ENCODE results near the gene C2CD3. TPM values are rescaled to one million over a fixed set of nuclear protein-coding genes. Genes with fewer than 3 reads are reported as not detected.

The C2CD3 gene
- total and polyA plus RNA-seq, 2 of the 4 experiments (the other 2 are of a cell fraction): 11.1 to 19.2 TPM

DNA sequence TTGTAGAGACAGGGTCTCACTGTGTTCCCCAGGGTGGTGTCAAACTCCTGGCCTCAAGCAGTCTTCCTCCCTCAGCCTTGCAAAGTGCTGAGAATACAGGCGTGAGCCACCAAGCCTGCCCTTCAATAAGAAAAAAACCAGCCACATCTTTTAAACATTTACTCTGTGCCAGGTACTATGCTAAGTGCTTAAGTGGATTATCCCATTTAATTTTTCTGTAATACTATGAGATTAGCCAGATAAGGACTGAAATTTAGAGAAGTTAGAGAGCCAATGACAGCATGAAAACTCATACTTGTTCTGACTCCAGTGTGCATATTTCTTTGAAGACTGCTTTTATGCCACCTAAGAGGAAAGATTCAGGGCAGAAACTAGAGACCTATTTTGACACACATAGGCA, 35.9 kb upstream of the C2CD3 start:
- Histone ChIP-seq H2BK5ac (ENCODE audit: low read depth, low read length, poor library complexity, severe bottlenecking) (no peak overlapping the region), H3K27ac (ENCODE audit: insufficient read depth, low read length) (no peak overlapping the region), H2AK9ac (replicated peaks; ENCODE audit: low read depth, low read length, poor library complexity) (no peak overlapping the region), H2BK120ac (ENCODE audit: low read depth, low read length) (no peak overlapping the region), H3K23ac (ENCODE audit: low read depth, low read length) (no peak overlapping the region), H3K9ac (ENCODE audit: low read depth, low read length) (no peak overlapping the region), H4K20me1 (ENCODE audit: insufficient read depth, low read length) (no peaks in the 10 kb centered on the region), H3K4me2 (ENCODE audit: low read depth, low read length) (no peak overlapping the region), H2AFZ (replicated peaks; ENCODE audit: low read length, poor library complexity) (no peak overlapping the region), H4K5ac (ENCODE audit: low read depth, low read length) (no peak overlapping the region), H4K8ac (ENCODE audit: low read depth in 2 of 2, low read length in 2 of 2) (no peak overlapping the region), H3K56ac (ENCODE audit: extremely low read depth, insufficient read depth, low read length) (no peak overlapping the region), H3K4ac (ENCODE audit: low read depth, low read length) (no peak overlapping the region), H2BK20ac (ENCODE audit: low read depth, low read length) (no peak overlapping the region), H2BK15ac (ENCODE audit: low read depth, low read length) (no peak overlapping the region), H3K4me3 (ENCODE audit: insufficient read depth, low read depth, low read length) (no peak overlapping the region), H4K91ac (ENCODE audit: insufficient read depth, low read depth, low read length) (no peak overlapping the region), H3K27me3 (ENCODE audit: control insufficient read depth, insufficient read depth, low read length) (no peaks in the 10 kb centered on the region), H3K9me1 (ENCODE audit: insufficient read depth, low read length) (no peaks in the 10 kb centered on the region; the same call in none of the 2 replicates), H3K18ac (ENCODE audit: low read depth, low read length) (no peak overlapping the region), H3K79me1 (ENCODE audit: low read depth in 1 of 2, low read length in 2 of 2) (peaks cover 6 to 18% of the 10 kb centered on the region in 2 experiments; a peak in 3 of 4 replicates), H3K4me1 (ENCODE audit: control insufficient read depth, insufficient read depth, low read length) (no peaks in the 10 kb centered on the region), H3K36me3 (ENCODE audit: control insufficient read depth, insufficient read depth, low read length) (peaks cover 12% of the 10 kb centered on the region), H2AK5ac (ENCODE audit: low read depth, low read length) (no peak overlapping the region), H3K9me3 (ENCODE audit: control insufficient read depth, insufficient read depth, low read length) (no peaks in the 10 kb centered on the region), H3K14ac (replicated peaks; ENCODE audit: low read depth, low read length) (no peak overlapping the region)
- TF ChIP-seq CHD1 (IDR thresholded peaks at IDR 0.05; ENCODE audit: low read depth, low read length) (no peak), CEBPB (IDR thresholded peaks at IDR 0.05; ENCODE audit: low read depth, low read length) (no peak), MAFK (IDR thresholded peaks at IDR 0.05; ENCODE audit: low read depth, low read length) (no peak), MAZ (IDR thresholded peaks at IDR 0.05; ENCODE audit: borderline replicate concordance, low read depth, low read length) (no peak), BHLHE40 (IDR thresholded peaks at IDR 0.05; ENCODE audit: low read depth, low read length) (no peak), ELK1 (IDR thresholded peaks at IDR 0.05; ENCODE audit: borderline replicate concordance, low read depth, low read length) (no peak)
- TF ChIP-seq, protein P1, sequence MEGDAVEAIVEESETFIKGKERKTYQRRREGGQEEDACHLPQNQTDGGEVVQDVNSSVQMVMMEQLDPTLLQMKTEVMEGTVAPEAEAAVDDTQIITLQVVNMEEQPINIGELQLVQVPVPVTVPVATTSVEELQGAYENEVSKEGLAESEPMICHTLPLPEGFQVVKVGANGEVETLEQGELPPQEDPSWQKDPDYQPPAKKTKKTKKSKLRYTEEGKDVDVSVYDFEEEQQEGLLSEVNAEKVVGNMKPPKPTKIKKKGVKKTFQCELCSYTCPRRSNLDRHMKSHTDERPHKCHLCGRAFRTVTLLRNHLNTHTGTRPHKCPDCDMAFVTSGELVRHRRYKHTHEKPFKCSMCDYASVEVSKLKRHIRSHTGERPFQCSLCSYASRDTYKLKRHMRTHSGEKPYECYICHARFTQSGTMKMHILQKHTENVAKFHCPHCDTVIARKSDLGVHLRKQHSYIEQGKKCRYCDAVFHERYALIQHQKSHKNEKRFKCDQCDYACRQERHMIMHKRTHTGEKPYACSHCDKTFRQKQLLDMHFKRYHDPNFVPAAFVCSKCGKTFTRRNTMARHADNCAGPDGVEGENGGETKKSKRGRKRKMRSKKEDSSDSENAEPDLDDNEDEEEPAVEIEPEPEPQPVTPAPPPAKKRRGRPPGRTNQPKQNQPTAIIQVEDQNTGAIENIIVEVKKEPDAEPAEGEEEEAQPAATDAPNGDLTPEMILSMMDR (conservative IDR thresholded peaks at IDR 0.05; ENCODE audit: low read depth, low read length): no peak
- TF ChIP-seq, protein P2, sequence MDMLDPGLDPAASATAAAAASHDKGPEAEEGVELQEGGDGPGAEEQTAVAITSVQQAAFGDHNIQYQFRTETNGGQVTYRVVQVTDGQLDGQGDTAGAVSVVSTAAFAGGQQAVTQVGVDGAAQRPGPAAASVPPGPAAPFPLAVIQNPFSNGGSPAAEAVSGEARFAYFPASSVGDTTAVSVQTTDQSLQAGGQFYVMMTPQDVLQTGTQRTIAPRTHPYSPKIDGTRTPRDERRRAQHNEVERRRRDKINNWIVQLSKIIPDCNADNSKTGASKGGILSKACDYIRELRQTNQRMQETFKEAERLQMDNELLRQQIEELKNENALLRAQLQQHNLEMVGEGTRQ (IDR thresholded peaks at IDR 0.05; ENCODE audit: low read depth, low read length): no peak
- in situ Hi-C loops (cut with MboI; ENCODE audit: low sequenced_read_pairs): no loop called here
- dilution Hi-C loops (cut with HindIII; ENCODE audit: low sequenced_read_pairs, unreplicated experiment): no loop called here
- ATAC-seq (ENCODE audit: low read depth) (no peak), DNase-seq (no peak)
- ChIA-PET CTCF (no interaction called here), POLR2A (ENCODE audit: unreplicated experiment) (no interaction called here)
- WGBS, 2 experiments (ENCODE audit: extremely low coverage in 2 of 2, insufficient read length in 1 of 2): no CpG with 5 or more reads among the region's 1 CpG
- no TSS peak for BruUV-seq (replicated peaks)
- intact Hi-C loops (cut with micrococcal nuclease): no loop called here
